H9 (cell line): ENCODE measurements around the gene GNB1L. TPM values are rescaled to one million over a fixed set of nuclear protein-coding genes. Genes with fewer than 3 reads are reported as not detected.

Experiments used
- DNase-seq: peaks from one replicate; pipeline ENCODE4 v3.0.0-alpha.2; 2017
- H2AFZ ChIP-seq: one replicate; pipeline ENCODE4 v1.6.1; 2013; ENCODE audit warnings: mild to moderate bottlenecking, low read length, control low read depth, moderate library complexity
- H2AK5ac ChIP-seq: 2 replicates; pipeline ENCODE4 v1.6.1; 2013; ENCODE audit warnings: low read length, control low read depth, mixed read lengths; ENCODE audit not compliant: insufficient read length
- H2BK120ac ChIP-seq: one replicate; pipeline ENCODE4 v1.6.1; 2013; ENCODE audit warnings: low read depth, mild to moderate bottlenecking, low read length, control low read depth, inconsistent platforms; ENCODE audit not compliant: poor library complexity, severe bottlenecking
- H2BK12ac ChIP-seq: 2 replicates; pipeline ENCODE4 v1.6.1; 2013; ENCODE audit warnings: low read length, control low read depth, mixed read lengths, low read depth; ENCODE audit not compliant: insufficient read length
- H2BK15ac ChIP-seq: 2 replicates; pipeline ENCODE4 v1.6.1; 2013; ENCODE audit warnings: low read depth, low read length, control low read depth
- H2BK20ac ChIP-seq: one replicate; pipeline ENCODE4 v1.6.1; 2013; ENCODE audit warnings: low read depth, mild to moderate bottlenecking, low read length, control low read depth, inconsistent platforms; ENCODE audit not compliant: poor library complexity, severe bottlenecking
- H2BK5ac ChIP-seq: 2 replicates; pipeline ENCODE4 v1.6.1; 2013; ENCODE audit warnings: low read length, control low read depth, mixed read lengths; ENCODE audit not compliant: insufficient read length
- H3K14ac ChIP-seq: 2 replicates; pipeline ENCODE4 v1.6.1; 2013; ENCODE audit warnings: low read length, control low read depth; ENCODE audit not compliant: insufficient read depth
- H3K18ac ChIP-seq: 2 replicates; pipeline ENCODE4 v1.6.1; 2013; ENCODE audit warnings: low read depth, mild to moderate bottlenecking, mixed read lengths, low read length, control low read depth; ENCODE audit not compliant: insufficient read length
- H3K23ac ChIP-seq: 2 replicates; pipeline ENCODE4 v1.6.1; 2013; ENCODE audit warnings: low read length, control low read depth, mixed read lengths, low read depth; ENCODE audit not compliant: insufficient read length
- H3K23me2 ChIP-seq: 2 replicates; pipeline ENCODE4 v1.6.1; 2013; ENCODE audit warnings: low read depth, mild to moderate bottlenecking, mixed read lengths, low read length, control low read depth; ENCODE audit not compliant: insufficient read length, poor library complexity, severe bottlenecking
- H3K27ac ChIP-seq: 2 replicates; pipeline ENCODE4 v1.5.1; 2013; ENCODE audit warnings: low read length, control low read depth, mixed read lengths, low read depth; ENCODE audit not compliant: insufficient read length
- H3K27me3 ChIP-seq: 2 replicates; pipeline ENCODE4 v1.6.1; 2013; ENCODE audit warnings: low read length, control low read depth, inconsistent platforms; ENCODE audit not compliant: insufficient read depth
- H3K4ac ChIP-seq: 2 replicates; pipeline ENCODE4 v1.6.1; 2013; ENCODE audit warnings: low read depth, mild to moderate bottlenecking, control low read depth, inconsistent platforms, low read length, moderate library complexity
- H3K4me1 ChIP-seq: 2 replicates; pipeline ENCODE4 v1.6.1; 2013; ENCODE audit warnings: low read length, control low read depth, inconsistent platforms; ENCODE audit not compliant: insufficient read depth
- H3K4me2 ChIP-seq: 2 replicates; pipeline ENCODE4 v1.6.1; 2013; ENCODE audit warnings: low read length, control low read depth, mixed read lengths; ENCODE audit not compliant: insufficient read length, insufficient read depth
- H3K56ac ChIP-seq: 2 replicates; pipeline ENCODE4 v1.6.1; 2013; ENCODE audit warnings: low read depth, mild to moderate bottlenecking, mixed read lengths, low read length, control low read depth; ENCODE audit not compliant: insufficient read length
- H3K79me1 ChIP-seq: 2 replicates; pipeline ENCODE4 v1.6.1; 2013; ENCODE audit warnings: low read depth, mild to moderate bottlenecking, moderate library complexity, low read length, control low read depth, inconsistent platforms; ENCODE audit not compliant: insufficient read depth, poor library complexity, severe bottlenecking
- H3K79me2 ChIP-seq: 2 replicates; pipeline ENCODE4 v1.6.1; 2013; ENCODE audit warnings: low read length, control low read depth, inconsistent platforms; ENCODE audit not compliant: insufficient read depth
- H3K9ac ChIP-seq: 2 replicates; pipeline ENCODE4 v1.6.1; 2013; ENCODE audit warnings: low read length, control low read depth, mixed read lengths; ENCODE audit not compliant: insufficient read length; ENCODE audit errors: extremely low read depth
- H3K9me3 ChIP-seq: one replicate; pipeline ENCODE4 v1.6.1; 2013; ENCODE audit warnings: low read depth, low read length, inconsistent platforms; ENCODE audit not compliant: control insufficient read depth
- H3T11ph ChIP-seq: one replicate; pipeline ENCODE4 v1.6.1; 2013; ENCODE audit warnings: mild to moderate bottlenecking, low read length, control low read depth, inconsistent platforms
- H4K20me1 ChIP-seq: one replicate; pipeline ENCODE4 v1.6.1; 2013; ENCODE audit not compliant: control insufficient read depth, insufficient read length, insufficient read depth
- H4K5ac ChIP-seq: 2 replicates; pipeline ENCODE4 v1.6.1; 2013; ENCODE audit warnings: low read depth, mild to moderate bottlenecking, mixed read lengths, low read length, control low read depth; ENCODE audit not compliant: insufficient read length
- H4K8ac ChIP-seq: replicated peaks from 2 replicates; pipeline ENCODE4 v1.6.1; 2013; ENCODE audit warnings: low read length, control low read depth, mixed read lengths, low read depth; ENCODE audit not compliant: insufficient read length
- H4K91ac ChIP-seq: 2 replicates; pipeline ENCODE4 v1.6.1; 2013; ENCODE audit warnings: low read depth, mild to moderate bottlenecking, moderate library complexity, mixed read lengths, low read length, control low read depth; ENCODE audit not compliant: insufficient read length
- H3K27ac Mint-ChIP-seq, 3 experiments: 2 replicates in 2 of 3; 3 replicates in 1 of 3; pipeline ENCODE4 v1.8.0; 2020 to 2021; ENCODE audit warnings: mixed read lengths in 3 of 3, mild to moderate bottlenecking in 1 of 3, moderate library complexity in 1 of 3
- H3K27me3 Mint-ChIP-seq: 2 replicates; pipeline ENCODE4 v1.8.0; 2021; ENCODE audit warnings: low read depth, mild to moderate bottlenecking, moderate library complexity, mixed read lengths
- H3K36me3 Mint-ChIP-seq, 3 experiments: 2 replicates in 2 of 3; 3 replicates in 1 of 3; pipeline ENCODE4 v1.8.0; 2020 to 2021; ENCODE audit warnings: low read depth in 3 of 3, mixed read lengths in 3 of 3; ENCODE audit not compliant: insufficient read depth in 1 of 3
- H3K4me1 Mint-ChIP-seq, 2 experiments: 2 replicates each; pipeline ENCODE4 v1.8.0; 2020; ENCODE audit warnings: mixed read lengths in 2 of 2
- H3K4me3 Mint-ChIP-seq, 2 experiments: 2 replicates in 1 of 2; 3 replicates in 1 of 2; pipeline ENCODE4 v1.8.0; 2020 to 2021; ENCODE audit warnings: mild to moderate bottlenecking in 2 of 2, mixed read lengths in 2 of 2, moderate library complexity in 1 of 2
- H3K9me3 Mint-ChIP-seq, 2 experiments: 2 replicates in 1 of 2; 3 replicates in 1 of 2; pipeline ENCODE4 v1.8.0; 2020; ENCODE audit warnings: mild to moderate bottlenecking in 2 of 2, mixed read lengths in 2 of 2, moderate library complexity in 1 of 2
- WGBS: extraction: QIAGEN DNeasy Blood & Tissue Kit; methylation state at CpG from one replicate; pipeline ENCODE4 v1.1.7; 2013; ENCODE audit warnings: missing lambda C conversion rate, low lambda C conversion rate, mixed read lengths; ENCODE audit not compliant: insufficient read length; ENCODE audit errors: extremely low coverage; 5-methylcytosine and 5-hydroxymethylcytosine counted together
- total RNA-seq: library from RNA; stranded (reverse); gene quantifications from 2 replicates; pipeline ENCODE4 v1.2.1, GENCODE V29; 2021
- TF ChIP-seq, protein P1 (sequence below): fragments of 200-600 bp; sonication (generic); conservative IDR thresholded peaks from 3 replicates; pipeline ENCODE4 v1.8.0; 2021; ENCODE audit warnings: antibody characterized with exemption, mild to moderate bottlenecking

Gene GNB1L
- total RNA-seq, 1 experiment from 2014 or later = 22.4 TPM

GRCh38 chr22:19749876-19750275 is 104.8 kb downstream of the GNB1L start:
- H3K4me1 ChIP-seq = no peaks in the 10 kb centered on the region
- H3K18ac ChIP-seq = no peak overlapping the region
- no peak overlapping the region for H3K4me2 ChIP-seq
- no peak overlapping the region for H3K14ac ChIP-seq
- H2BK15ac ChIP-seq = no peak overlapping the region
- no peaks in the 10 kb centered on the region; a peak in 1 of 5 replicates for H3K9me3 Mint-ChIP-seq
- peaks cover 20% of the 10 kb centered on the region for H3K27me3 ChIP-seq
- H2BK5ac ChIP-seq = no peak overlapping the region
- no peaks in the 10 kb centered on the region for H3K9me3 ChIP-seq
- H4K5ac ChIP-seq = no peak overlapping the region
- no peak overlapping the region for H4K8ac ChIP-seq
- no CpG with 5 or more reads among the region's 12 CpGs for WGBS
- DNase-seq = no peak
- H3K9ac ChIP-seq = no peak overlapping the region
- TF ChIP-seq, protein P1, sequence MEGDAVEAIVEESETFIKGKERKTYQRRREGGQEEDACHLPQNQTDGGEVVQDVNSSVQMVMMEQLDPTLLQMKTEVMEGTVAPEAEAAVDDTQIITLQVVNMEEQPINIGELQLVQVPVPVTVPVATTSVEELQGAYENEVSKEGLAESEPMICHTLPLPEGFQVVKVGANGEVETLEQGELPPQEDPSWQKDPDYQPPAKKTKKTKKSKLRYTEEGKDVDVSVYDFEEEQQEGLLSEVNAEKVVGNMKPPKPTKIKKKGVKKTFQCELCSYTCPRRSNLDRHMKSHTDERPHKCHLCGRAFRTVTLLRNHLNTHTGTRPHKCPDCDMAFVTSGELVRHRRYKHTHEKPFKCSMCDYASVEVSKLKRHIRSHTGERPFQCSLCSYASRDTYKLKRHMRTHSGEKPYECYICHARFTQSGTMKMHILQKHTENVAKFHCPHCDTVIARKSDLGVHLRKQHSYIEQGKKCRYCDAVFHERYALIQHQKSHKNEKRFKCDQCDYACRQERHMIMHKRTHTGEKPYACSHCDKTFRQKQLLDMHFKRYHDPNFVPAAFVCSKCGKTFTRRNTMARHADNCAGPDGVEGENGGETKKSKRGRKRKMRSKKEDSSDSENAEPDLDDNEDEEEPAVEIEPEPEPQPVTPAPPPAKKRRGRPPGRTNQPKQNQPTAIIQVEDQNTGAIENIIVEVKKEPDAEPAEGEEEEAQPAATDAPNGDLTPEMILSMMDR = no peak
- H3K56ac ChIP-seq = no peak overlapping the region
- peaks cover 5 to 17% of the 10 kb centered on the region in 2 experiments for H3K4me1 Mint-ChIP-seq
- H2AFZ ChIP-seq = no peak overlapping the region
- H3T11ph ChIP-seq = no peak overlapping the region
- no peaks in the 10 kb centered on the region for H3K79me1 ChIP-seq
- no peak overlapping the region for H3K4me3 Mint-ChIP-seq
- no peak overlapping the region for H2BK120ac ChIP-seq
- H4K91ac ChIP-seq = no peak overlapping the region
- H3K23ac ChIP-seq = no peak overlapping the region
- H3K79me2 ChIP-seq = no peaks in the 10 kb centered on the region
- H2AK5ac ChIP-seq = no peak overlapping the region
- H3K36me3 Mint-ChIP-seq = no peaks in the 10 kb centered on the region
- H3K27ac Mint-ChIP-seq = no peak overlapping the region
- H2BK20ac ChIP-seq = no peak overlapping the region
- no peaks in the 10 kb centered on the region for H3K23me2 ChIP-seq
- no peak overlapping the region for H3K27ac ChIP-seq
- peaks cover 3% of the 10 kb centered on the region for H4K20me1 ChIP-seq
- H3K4ac ChIP-seq = no peak overlapping the region
- peaks cover 45% of the 10 kb centered on the region for H3K27me3 Mint-ChIP-seq
- no peak overlapping the region for H2BK12ac ChIP-seq
